GM21447 (cell line): ENCODE data around the gene SLC26A9.

ENCODE experiments used
- ATAC-seq: cut with Tn5 transposase; IDR thresholded peaks from one replicate; pipeline ENCODE4 v1.9.1; 2021; ENCODE audit not compliant: unreplicated experiment

Gene SLC26A9

GRCh38 chr1:205974712-205975111, 31.5 kb upstream of the SLC26A9 start:
- no peak for ATAC-seq

DNA sequence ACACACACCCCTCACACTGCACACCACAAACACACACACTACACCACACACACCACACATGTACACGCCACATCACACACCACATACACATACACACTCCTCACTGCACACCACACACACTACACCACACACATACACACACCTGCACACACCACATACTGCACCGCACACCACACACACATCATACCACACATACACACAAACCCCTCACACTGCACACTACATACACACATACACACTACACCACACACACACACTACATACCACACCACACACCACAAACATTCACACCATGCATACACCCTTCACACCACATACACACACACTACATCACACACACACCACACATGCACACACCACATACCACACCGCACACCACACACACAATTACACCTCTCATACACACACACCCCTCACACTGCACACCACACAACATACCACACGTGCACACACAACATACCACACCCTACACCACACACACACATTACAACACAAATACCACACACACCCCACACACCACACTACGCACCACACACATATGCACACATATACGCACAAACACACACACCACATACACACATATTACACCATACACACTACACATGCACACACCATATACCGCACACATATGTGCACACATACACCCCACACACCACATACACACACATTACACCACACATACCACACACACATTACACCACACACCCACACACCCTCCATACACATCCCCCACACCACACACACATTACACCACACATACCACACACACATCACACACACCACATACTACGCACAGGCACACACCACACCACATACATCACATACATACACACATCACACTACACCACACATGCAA, 30.3 kb upstream of the SLC26A9 start:
- ATAC-seq, result no peak

DNA sequence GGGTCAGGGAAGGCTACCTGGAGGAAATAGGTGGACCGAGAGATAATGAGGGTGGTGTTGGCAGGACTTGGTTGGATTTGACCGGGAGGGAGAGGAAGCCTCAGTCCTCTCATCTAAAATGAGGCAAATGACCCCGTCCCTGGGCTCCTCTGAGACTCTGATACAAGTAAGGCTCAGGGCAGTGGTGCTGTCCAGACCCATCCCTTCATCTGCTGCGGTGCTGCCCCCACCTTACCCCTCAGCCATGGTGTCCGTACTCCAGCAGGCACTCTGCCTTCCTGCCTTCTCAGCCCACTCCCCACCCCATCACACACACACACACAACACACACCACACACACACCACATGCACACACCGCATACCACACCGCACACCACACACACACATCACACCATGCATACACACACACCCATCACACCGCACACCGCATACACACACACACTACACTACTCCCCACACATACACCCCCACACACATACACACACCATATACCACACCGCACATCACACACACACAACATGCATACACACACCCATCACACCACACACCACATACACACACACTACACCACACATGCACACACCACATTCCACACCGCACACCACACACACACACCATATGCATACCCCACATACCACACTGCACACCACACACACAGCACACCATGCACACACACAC, 29.4 kb upstream of the SLC26A9 start:
- ATAC-seq, result no peak

GRCh38 chr1:205972081-205972480, 28.8 kb upstream of the SLC26A9 start:
- ATAC-seq, result no peak

DNA sequence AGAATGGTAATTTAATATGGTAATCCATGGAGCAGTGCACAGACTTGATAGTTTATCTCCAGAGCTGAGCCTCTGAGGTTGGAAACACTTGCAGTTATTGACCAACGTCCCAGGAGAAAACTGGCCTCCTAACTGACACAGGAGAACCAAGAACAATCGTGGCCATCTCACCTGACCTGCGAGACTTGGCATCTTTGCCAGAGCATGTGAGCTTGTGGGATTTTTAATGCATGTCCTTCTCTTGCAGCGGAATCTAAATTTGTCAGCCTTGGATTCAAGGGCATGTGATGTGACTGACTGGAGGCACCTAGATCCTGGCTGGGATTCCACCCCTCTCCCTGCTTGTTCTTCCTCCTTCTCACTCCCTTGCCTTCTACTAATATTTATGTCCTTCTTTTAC, 27.8 kb upstream of the SLC26A9 start:
- no peak for ATAC-seq

- no peak for ATAC-seq
Observed at GRCh38 chr1:205970486-205970885, 27.2 kb upstream of the SLC26A9 start.

- no peak for ATAC-seq
Observed at GRCh38 chr1:205969229-205969628, 26.0 kb upstream of the SLC26A9 start.

- ATAC-seq, result no peak
Observed at GRCh38 chr1:205967554-205968335, 24.5 kb upstream of the SLC26A9 start.

GRCh38 chr1:205965036-205965884, 22.0 kb upstream of the SLC26A9 start:
- ATAC-seq, result no peak

- no peak for ATAC-seq
Observed at GRCh38 chr1:205963352-205964155, 20.3 kb upstream of the SLC26A9 start.

GRCh38 chr1:205962821-205963221, 19.6 kb upstream of the SLC26A9 start:
- ATAC-seq, result no peak

- ATAC-seq, result no peak
Observed at GRCh38 chr1:205961991-205962820, 18.9 kb upstream of the SLC26A9 start.

DNA sequence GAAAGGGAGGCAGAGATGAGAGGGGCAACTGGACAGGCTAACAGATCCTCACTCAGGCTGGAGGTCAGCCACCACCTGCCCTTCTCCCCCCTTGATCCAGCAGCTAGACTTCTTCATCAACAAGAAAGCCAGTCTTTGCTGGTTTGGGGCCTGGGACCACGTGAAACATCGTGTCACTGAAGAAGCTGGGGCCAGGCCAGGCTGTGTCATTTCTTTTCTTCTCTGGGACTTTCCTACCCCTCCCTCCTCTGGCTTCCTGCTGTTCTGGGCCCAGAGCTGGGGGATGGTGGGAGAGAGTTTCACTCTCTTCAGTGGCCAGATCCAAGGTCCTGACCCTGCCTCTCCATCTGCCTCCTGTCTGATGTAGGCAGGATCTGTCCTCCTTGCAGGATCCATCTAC, 18.1 kb upstream of the SLC26A9 start:
- ATAC-seq, result peak; percentile 58

DNA sequence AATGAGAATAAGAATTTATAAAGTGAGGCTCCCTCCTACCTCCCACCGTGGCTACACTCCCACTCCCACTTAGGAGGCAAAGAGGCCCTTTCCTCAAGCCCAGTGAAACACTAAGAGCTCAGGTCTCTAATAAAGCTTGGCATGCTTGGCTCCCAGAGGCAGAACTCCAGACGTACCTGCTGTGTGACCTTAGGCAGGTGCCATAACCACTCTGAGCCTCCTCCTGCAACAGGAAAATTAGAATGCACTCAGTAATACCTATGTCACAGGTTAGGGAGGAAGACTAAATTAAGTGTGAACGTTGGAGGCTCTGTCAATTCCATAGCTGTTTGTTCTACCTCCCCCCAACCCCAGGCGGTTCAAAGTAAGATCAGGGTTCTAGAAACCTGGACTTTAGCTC, 16.5 kb upstream of the SLC26A9 start:
- no peak for ATAC-seq

DNA sequence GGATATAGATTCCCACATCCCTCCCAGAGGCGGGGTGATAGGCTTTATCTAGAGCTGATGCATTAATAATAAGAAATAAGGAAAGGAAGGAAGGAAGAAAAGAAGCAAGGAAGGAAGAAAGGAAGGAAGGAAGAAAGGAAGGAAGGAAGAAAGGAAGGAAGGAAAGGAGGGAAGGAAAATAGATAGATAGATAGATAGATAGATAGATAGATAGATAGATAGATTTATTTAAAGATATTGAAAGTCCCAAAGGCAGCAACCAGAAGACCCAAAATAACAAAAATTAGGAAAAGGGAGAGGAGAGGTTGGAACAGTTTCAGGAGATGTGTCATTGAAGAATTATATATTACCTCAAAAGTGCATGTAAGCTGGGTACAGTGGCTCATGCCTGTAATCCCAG, 12.2 kb upstream of the SLC26A9 start:
- ATAC-seq, result no peak

GRCh38 chr1:205954819-205955404, 11.7 kb upstream of the SLC26A9 start:
- ATAC-seq, result no peak

DNA sequence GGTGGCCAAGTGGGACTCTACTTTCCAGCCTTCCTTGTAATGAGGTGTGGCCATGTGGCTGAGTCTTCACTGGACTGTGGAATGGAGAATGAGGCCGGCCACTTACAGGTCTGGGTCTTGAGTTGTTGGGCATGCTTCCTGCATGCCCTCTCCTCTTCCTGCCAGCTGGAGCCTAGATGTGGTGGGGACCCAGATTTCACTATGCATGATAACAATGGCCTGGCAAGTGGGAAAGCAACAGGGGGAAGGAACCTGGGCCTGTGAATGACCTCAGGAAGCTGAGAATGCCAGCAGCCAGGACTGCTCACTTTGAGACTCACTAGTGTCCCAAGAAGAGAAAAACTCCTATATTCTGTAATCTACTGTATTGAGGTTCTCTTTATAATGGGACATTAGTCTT, 8.5 kb upstream of the SLC26A9 start:
- ATAC-seq, result no peak

- no peak for ATAC-seq
Observed at GRCh38 chr1:205950826-205951549, 7.7 kb upstream of the SLC26A9 start.
